Endothelial cell of hepatic sinusoid (primary cell): ENCODE data around the gene MLH1.

Source experiments
- in situ Hi-C: cut with HindIII; loops from 2 replicates; pipeline ENCODE4 v1.10.0; 2017; ENCODE audit warnings: low sequenced_read_pairs

The MLH1 gene

GRCh38 chr3:37075955-37076354 lies 82.6 kb downstream of the MLH1 start:
- in situ Hi-C loops: no loop called here

- in situ Hi-C loops: no loop called here
Observed at GRCh38 chr3:37082317-37082716, 89.0 kb downstream of the MLH1 start.

DNA sequence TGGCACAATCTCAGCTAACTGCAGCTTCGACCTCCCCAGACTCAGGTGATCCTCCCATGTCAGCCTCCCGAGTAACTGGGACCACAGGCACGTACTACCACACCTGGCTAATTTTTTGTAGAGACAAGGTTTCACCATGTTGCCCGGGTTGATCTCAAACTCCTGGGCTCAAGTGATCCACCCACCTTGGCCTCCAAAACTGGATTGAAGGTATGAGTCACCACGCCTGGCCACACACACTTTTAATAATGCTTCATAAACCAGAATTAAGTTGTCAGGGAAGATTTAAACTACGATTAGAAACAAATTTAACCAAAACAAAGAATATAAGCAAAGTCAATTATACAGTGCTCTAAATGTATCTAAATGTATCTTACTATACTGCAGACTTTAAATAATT lies 93.6 kb downstream of the MLH1 start:
- in situ Hi-C loops: no loop called here

DNA sequence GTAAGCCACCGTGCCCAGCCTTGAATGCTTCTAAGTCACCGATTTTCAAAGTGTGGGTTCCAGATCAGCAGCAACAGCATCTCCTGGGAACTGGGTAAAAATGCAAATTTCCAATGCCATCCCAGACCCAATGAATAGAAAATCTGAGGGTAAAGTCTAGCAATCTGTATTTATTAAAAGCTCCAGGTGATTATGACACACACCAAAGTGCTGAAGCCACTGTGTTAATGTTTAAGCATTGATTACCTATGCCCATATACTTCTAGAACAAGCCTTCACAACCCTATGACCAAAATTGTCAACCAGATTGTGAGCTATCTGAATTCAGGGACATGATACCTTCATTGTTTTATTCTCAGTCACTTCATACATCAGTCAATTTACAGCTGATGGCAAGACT lies 94.6 kb downstream of the MLH1 start:
- in situ Hi-C loops: no loop called here

- in situ Hi-C loops: no loop called here
Observed at GRCh38 chr3:37092484-37092883, 99.2 kb downstream of the MLH1 start.

- in situ Hi-C loops: no loop called here
Observed at GRCh38 chr3:37093481-37093880, 100.2 kb downstream of the MLH1 start.

- in situ Hi-C loops: no loop called here
Observed at GRCh38 chr3:37094636-37095035, 101.3 kb downstream of the MLH1 start.

DNA sequence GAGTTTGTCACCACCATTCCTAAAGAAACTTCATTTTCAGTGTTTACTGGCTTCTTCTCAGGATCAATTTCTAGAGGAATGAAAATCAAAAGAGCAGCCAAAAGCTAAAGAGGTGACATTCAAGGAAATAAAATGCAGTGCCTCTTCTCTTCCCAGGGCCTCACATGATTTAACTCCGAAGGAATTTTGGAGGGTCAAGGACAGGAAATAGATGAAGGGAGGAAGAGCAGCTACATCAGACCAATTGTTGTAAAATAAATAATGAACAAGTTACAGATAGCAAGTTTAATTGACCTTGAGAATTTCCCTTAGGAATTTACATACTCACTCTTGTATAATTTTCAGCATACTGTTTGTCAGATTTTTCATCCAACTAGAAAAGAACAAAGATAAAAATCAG lies 103.0 kb downstream of the MLH1 start:
- in situ Hi-C loops: no loop called here

GRCh38 chr3:37096975-37097374 lies 103.7 kb downstream of the MLH1 start:
- in situ Hi-C loops: no loop called here

DNA sequence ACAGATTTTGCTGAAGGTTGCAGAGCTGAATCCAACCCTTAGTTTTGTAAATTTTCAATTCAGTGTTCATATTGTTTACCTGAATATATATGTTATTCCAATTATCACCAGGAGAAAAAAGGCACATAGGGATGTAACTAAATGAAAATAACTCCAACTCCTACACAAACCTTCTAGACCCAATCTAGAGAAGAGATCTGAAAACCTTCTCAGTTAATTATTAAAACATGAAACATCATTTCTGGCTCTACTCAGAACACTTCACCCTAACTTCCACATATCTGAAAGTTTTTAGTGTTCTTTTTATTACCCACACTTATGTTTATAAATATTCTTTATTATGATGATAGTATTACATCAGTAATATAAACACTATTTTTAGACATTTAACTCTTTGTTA lies 104.5 kb downstream of the MLH1 start:
- in situ Hi-C loops: no loop called here

- in situ Hi-C loops: no loop called here
Observed at GRCh38 chr3:37098884-37099283, 105.6 kb downstream of the MLH1 start.

DNA sequence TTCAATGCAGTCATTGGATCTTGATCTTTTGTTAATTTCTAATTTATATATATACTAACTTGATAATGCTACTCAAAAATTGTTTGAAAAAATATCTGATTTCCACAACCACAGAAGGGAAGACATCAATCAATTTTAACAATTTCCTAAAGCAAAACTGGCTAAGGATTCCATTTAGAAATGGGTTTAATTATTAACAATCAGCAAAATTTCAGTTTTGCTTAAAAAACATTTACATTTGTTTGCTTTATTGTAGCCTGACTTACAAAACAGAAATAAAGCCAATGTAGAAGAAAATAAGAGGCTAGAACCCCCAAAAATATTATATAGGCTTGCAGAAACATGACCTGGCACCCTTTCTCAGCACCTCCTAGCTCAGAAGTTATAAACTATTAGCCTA lies 106.2 kb downstream of the MLH1 start:
- in situ Hi-C loops: no loop called here

DNA sequence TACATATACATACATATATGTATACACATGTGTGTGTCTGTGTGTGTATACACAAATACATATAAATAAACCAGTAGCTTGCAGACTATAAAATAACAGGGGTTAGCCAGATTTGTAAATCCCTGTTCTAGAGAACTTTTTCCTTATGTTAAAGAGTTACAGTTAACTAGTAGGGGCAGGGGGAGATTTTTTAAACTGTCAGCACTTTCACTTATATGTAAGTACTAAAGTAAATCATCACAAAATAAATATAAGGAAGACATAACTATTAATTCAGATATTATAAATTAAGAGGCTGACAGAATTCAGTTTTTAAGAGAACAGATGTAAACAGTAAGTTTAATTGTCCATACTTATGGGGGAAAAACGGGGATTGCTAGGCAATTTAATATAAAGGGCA lies 107.1 kb downstream of the MLH1 start:
- in situ Hi-C loops: no loop called here
